K562 (cell line): ENCODE results near the gene OR2S2. TPM values are rescaled to one million over a fixed set of nuclear protein-coding genes. Genes with fewer than 3 reads are reported as not detected.
A peak's percentile ranks its signal among the peaks of the same experiment; 100 is the strongest.
"Not testable (repeated sequence)": the region's sequence is repeated elsewhere in the genome, so short reads cannot be mapped to it uniquely, and the experiment has no call there.

Experiments
- ATAC-seq: fragments of 200-7000 bp; cut with Tn5 transposase; 3 replicates; pipeline ENCODE4 v1.9.1; 2020; ENCODE audit warnings: moderate library complexity
- BruUV-seq: library from RNA; stranded (reverse); fragments of 400-500 nt; replicated peaks from 2 replicates; lab custom pipeline; 2021; lab: Mats Ljungman, UMichigan
- CTCF ChIA-PET: fragments of 300-600 bp; formaldehyde crosslinking; extraction: SDS; loops from one replicate; lab custom pipeline; 2021; ENCODE audit warnings: low intra/inter-chr PET ratio; lab: Yijun Ruan, JAX
- POLR2A ChIA-PET: fragments of 300-600, 350-650 bp; sonication (Branson Sonifier 250); formaldehyde crosslinking; extraction: SDS; loops from one replicate; lab custom pipeline; 2021; ENCODE audit warnings: antibody characterized with exemption, inconsistent platforms; lab: Yijun Ruan, JAX
- DNase-seq, 4 experiments: peaks; one replicate each; pipeline versions ENCODE4 v3.0.0 to v3.0.0-alpha.2; 2011 to 2018; ENCODE audit warnings: low spot score in 3 of 4, mixed read lengths in 3 of 4; ENCODE audit errors: extremely low read depth in 1 of 4
- FAIRE-seq: peaks from 2 replicates; lab custom pipeline; 2011; peaks lifted over from hg19 to GRCh38; lab: Jason Lieb, UNC
- H2AFZ ChIP-seq: 2 replicates; pipeline ENCODE4 v1.6.0; 2011; ENCODE audit warnings: low read depth, low read length, control low read depth, inconsistent platforms
- H3K27ac ChIP-seq: fragments of 200-600 bp; 3 replicates; pipeline ENCODE4 v1.8.0; 2011; ENCODE audit warnings: low read depth, mild to moderate bottlenecking, control low read depth, inconsistent platforms, low read length, moderate library complexity, mixed read lengths; ENCODE audit errors: extremely low read depth
- H3K27me3 ChIP-seq, 2 experiments: fragments of 300-600 bp in 1 of 2; 2 replicates in 1 of 2; 3 replicates in 1 of 2; pipeline versions ENCODE4 v1.6.0 to v1.8.0; 2011; ENCODE audit warnings: inconsistent platforms in 2 of 2, low read length in 2 of 2, mild to moderate bottlenecking in 1 of 2, mixed read lengths in 1 of 2, moderate library complexity in 1 of 2; ENCODE audit not compliant: control insufficient read depth in 2 of 2, insufficient read depth in 2 of 2
- H3K36me3 ChIP-seq: fragments of 300-600 bp; 3 replicates; pipeline ENCODE4 v1.8.0; 2011; ENCODE audit warnings: mild to moderate bottlenecking, low read length, inconsistent platforms; ENCODE audit not compliant: control insufficient read depth, insufficient read depth
- H3K4me1 ChIP-seq, 2 experiments: fragments of 200-600 bp in 1 of 2; replicated peaks in 1 of 2; 2 replicates in 1 of 2; 3 replicates in 1 of 2; pipeline versions ENCODE4 v1.5.1 to v1.8.0; 2011; ENCODE audit warnings: inconsistent platforms in 2 of 2, low read length in 2 of 2, mild to moderate bottlenecking in 1 of 2, mixed read lengths in 1 of 2, moderate library complexity in 1 of 2; ENCODE audit not compliant: control insufficient read depth in 2 of 2, insufficient read depth in 2 of 2
- H3K4me2 ChIP-seq: 2 replicates; pipeline ENCODE4 v1.6.1; 2011; ENCODE audit warnings: low read length, control low read depth, inconsistent platforms, mixed read lengths; ENCODE audit not compliant: insufficient read depth
- H3K4me3 ChIP-seq: fragments of 200-600 bp; sonication (generic), shearing (Covaris generic); 2 replicates; pipeline ENCODE4 v1.5.1; 2016; ENCODE audit warnings: control low read depth, inconsistent platforms
- H3K79me2 ChIP-seq: fragments of 200-600 bp; 3 replicates; pipeline ENCODE4 v1.8.0; 2011; ENCODE audit warnings: low read length, inconsistent platforms; ENCODE audit not compliant: control insufficient read depth, insufficient read depth
- H3K9ac ChIP-seq, 2 experiments: 2 replicates each; pipeline versions ENCODE4 v1.6.0 to v1.6.1; 2011; ENCODE audit warnings: low read depth in 2 of 2, low read length in 2 of 2, control low read depth in 1 of 2, inconsistent platforms in 1 of 2, mild to moderate bottlenecking in 1 of 2, mixed read lengths in 1 of 2; ENCODE audit not compliant: insufficient read depth in 1 of 2
- H3K9me1 ChIP-seq: one replicate; pipeline ENCODE4 v1.6.0; 2011; ENCODE audit warnings: inconsistent platforms, mild to moderate bottlenecking, low read length, moderate library complexity; ENCODE audit not compliant: control insufficient read depth, insufficient read depth
- H3K9me3 ChIP-seq: replicated peaks from 2 replicates; pipeline ENCODE4 v1.5.1; 2011; ENCODE audit warnings: low read depth, low read length, inconsistent platforms; ENCODE audit not compliant: control insufficient read depth, insufficient read depth
- H4K20me1 ChIP-seq: replicated peaks from 2 replicates; pipeline ENCODE4 v1.6.1; 2011; ENCODE audit warnings: low read length, inconsistent platforms, mixed read lengths; ENCODE audit not compliant: control insufficient read depth, insufficient read depth
- PREB ChIP-seq: sonication (generic); formaldehyde crosslinking; IDR thresholded peaks from 2 replicates; pipeline ENCODE4 v1.8.1; 2023; ENCODE audit warnings: mild to moderate bottlenecking, missing genetic modification reagents
- WGBS: fragments of 100-300 bp; shearing (Covaris generic); methylation state at CpG from one replicate; pipeline ENCODE4 v1.1.6; 2016; ENCODE audit warnings: low coverage, mixed read lengths; ENCODE audit not compliant: insufficient coverage; ENCODE audit errors: missing lambda C conversion rate; 5-methylcytosine and 5-hydroxymethylcytosine counted together
- in situ Hi-C: fragments of 300-500 bp; cut with MboI; formaldehyde crosslinking; loops from 4 replicates; pipeline ENCODE4 v1.15.0; 2018; ENCODE audit warnings: inconsistent platforms, mixed read lengths
- intact Hi-C: fragments of 100-400 bp; cut with micrococcal nuclease; formaldehyde crosslinking; loops from 2 replicates; pipeline ENCODE4 v1.14.2; 2022
- polyA plus RNA-seq, 8 experiments: library from polyadenylated mRNA; depleted of rRNA in 4 of 8; stranded (reverse) in 5 of 8; unstranded in 3 of 8; fragments of >200 nt; fragmentation: Nextera tagmentation in 2 of 8; fragmentation: Illumina TruSeq in 1 of 8; extraction: Ambion mirVana in 2 of 8; extraction: Trizol in 1 of 8; gene quantifications; 2 replicates each; pipeline versions ENCODE4 v1.2.1 to v1.2.3, GENCODE V29; 2011 to 2014; ENCODE audit warnings: inconsistent platforms in 1 of 8, missing spikeins in 1 of 8
- total RNA-seq, 7 experiments: library from RNA; depleted of rRNA in 6 of 7; stranded (reverse); fragments of >200 nt in 6 of 7; fragmentation: Illumina TruSeq in 2 of 7; extraction: Trizol in 2 of 7; gene quantifications; 2 replicates each; pipeline versions ENCODE4 v1.2.1 to v1.2.3, GENCODE V29; 2011 to 2021; ENCODE audit warnings: low replicate concordance in 1 of 7

OR2S2 gene
- total and polyA plus RNA-seq, 9 of the 15 experiments (the other 6 are each of a cell fraction or from before 2014, with no cell fraction given) = not detected

DNA sequence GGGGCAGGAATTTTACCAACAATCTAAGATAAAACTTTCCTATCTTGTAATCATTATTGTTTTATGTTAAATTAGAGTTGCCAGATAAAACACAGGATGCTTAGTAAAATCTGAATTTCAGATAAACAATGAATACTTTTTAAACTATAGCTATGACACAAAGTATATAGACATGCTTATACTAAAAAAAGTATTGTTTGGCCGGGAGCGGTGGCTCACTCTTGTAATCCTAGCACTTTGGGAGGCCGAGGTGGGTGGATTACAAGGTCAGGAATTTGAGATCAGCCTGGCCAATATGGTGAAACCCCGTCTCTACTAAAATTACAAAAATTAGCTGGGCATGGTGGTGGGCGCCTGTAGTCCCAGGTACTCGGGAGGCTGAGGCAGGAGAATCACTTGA is 23.9 kb downstream of the OR2S2 start:
- H3K27me3 ChIP-seq, in situ Hi-C loops, DNase-seq, H2AFZ ChIP-seq, H3K9me3 ChIP-seq, intact Hi-C loops, CTCF ChIA-PET, FAIRE-seq, H4K20me1 ChIP-seq, H3K4me1 ChIP-seq, H3K9ac ChIP-seq, H3K27ac ChIP-seq, H3K79me2 ChIP-seq, POLR2A ChIA-PET, ATAC-seq, BruUV-seq, H3K36me3 ChIP-seq, H3K4me2 ChIP-seq, H3K4me3 ChIP-seq, H3K9me1 ChIP-seq: not testable (repeated sequence)
- 71% methylated on average over 4 of the region's 6 CpGs for WGBS

DNA sequence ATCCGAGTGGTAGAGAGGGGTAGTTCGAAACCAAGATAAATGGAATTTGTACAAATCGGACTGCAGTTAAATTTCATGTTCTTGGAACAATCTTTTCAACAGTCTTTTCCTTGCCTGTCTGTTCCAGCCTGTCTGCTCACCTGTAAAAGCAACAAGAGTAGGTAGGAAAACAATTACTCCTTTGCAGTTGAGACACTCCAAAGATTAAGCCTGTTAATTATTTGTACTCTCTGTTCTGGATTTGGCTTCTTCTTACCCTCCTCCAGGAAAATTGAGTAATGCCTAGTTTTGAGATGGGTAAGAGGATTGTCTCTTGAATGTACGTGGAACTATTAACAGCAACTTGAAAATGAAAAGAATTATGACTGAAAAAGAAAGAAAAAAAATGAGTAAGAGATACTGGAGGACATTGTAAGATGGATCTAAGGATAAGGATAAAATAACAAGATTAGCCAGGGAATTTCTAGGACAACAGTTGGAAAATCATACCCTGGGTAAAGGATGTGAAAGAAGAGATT is 24.3 kb downstream of the OR2S2 start:
- no peak for TF ChIP-seq PREB (CRISPR knock-in tag)
- H3K9me1 ChIP-seq = no peaks in the 10 kb centered on the region
- H3K9me3 ChIP-seq = no peaks in the 10 kb centered on the region
- no peaks in the 10 kb centered on the region for H4K20me1 ChIP-seq
- H3K4me2 ChIP-seq = no peak overlapping the region
- WGBS = 36% methylated on average over 4 of the region's 4 CpGs
- no peak overlapping the region for H3K4me3 ChIP-seq
- ATAC-seq (no peak), FAIRE-seq (no peak), DNase-seq (no peak)
- no TSS peak for BruUV-seq
- no peak overlapping the region for H3K9ac ChIP-seq
- CTCF ChIA-PET = no interaction called here
- peak overlapping the region; percentile 74; the same call in 1 of the 2 replicates for H2AFZ ChIP-seq
- in situ Hi-C loops (no loop called here), intact Hi-C loops (no loop called here)
- H3K27ac ChIP-seq = no peak overlapping the region
- no peaks in the 10 kb centered on the region for H3K27me3 ChIP-seq
- H3K79me2 ChIP-seq = no peaks in the 10 kb centered on the region
- no peaks in the 10 kb centered on the region for H3K36me3 ChIP-seq
- POLR2A ChIA-PET = no interaction called here
- H3K4me1 ChIP-seq = no peaks in the 10 kb centered on the region; a peak in 1 of 5 replicates
